OCI-LY7 (cell line): ENCODE data around the gene TAF4. TPM values are rescaled to one million over a fixed set of nuclear protein-coding genes. Genes with fewer than 3 reads are reported as not detected.
"Not testable (repeated sequence)": the region's sequence is repeated elsewhere in the genome, so short reads cannot be mapped to it uniquely, and the experiment has no call there.

ENCODE experiments used
- BruUV-seq: library from RNA; stranded (reverse); fragments of 400-500 nt; replicated peaks from 2 replicates; lab custom pipeline; 2021; lab: Mats Ljungman, UMichigan
- CTCF ChIA-PET: fragments of 300-600 bp; sonication (Branson Sonifier 250); formaldehyde crosslinking; loops from one replicate; lab custom pipeline; 2022; ENCODE audit warnings: antibody characterized with exemption; ENCODE audit not compliant: unreplicated experiment; lab: Charles Lee
- POLR2A ChIA-PET: fragments of 300-600 bp; sonication (Branson Sonifier 250); formaldehyde crosslinking; loops from one replicate; lab custom pipeline; 2022; ENCODE audit warnings: antibody characterized with exemption; lab: Charles Lee
- DNase-seq: peaks from one replicate; pipeline ENCODE4 v3.0.0-alpha.2; 2015; ENCODE audit warnings: low spot score
- H2AFZ ChIP-seq: fragments of 200-600 bp; sonication (generic), shearing (Covaris generic); 2 replicates; pipeline ENCODE4 v1.6.1; 2014; ENCODE audit warnings: mild to moderate bottlenecking, antibody characterized with exemption, low read length, moderate library complexity
- H3K27ac ChIP-seq: fragments of 200-600 bp; sonication (generic); 2 replicates; pipeline ENCODE4 v1.5.1; 2014; ENCODE audit warnings: mixed run types, low read depth, mild to moderate bottlenecking, moderate library complexity, low read length, inconsistent platforms; ENCODE audit not compliant: poor library complexity, severe bottlenecking
- H3K36me3 ChIP-seq: fragments of 200-600 bp; sonication (generic); 2 replicates; pipeline ENCODE4 v1.6.1; 2014; ENCODE audit warnings: mild to moderate bottlenecking, antibody characterized with exemption, low read length, moderate library complexity, mixed read lengths; ENCODE audit not compliant: insufficient read depth
- H3K4me1 ChIP-seq: fragments of 200-600 bp; sonication (generic); 2 replicates; pipeline ENCODE4 v1.5.1; 2014; ENCODE audit warnings: mild to moderate bottlenecking, low read length; ENCODE audit not compliant: insufficient read depth, poor library complexity, severe bottlenecking
- H3K4me2 ChIP-seq: fragments of 200-600 bp; sonication (generic); 2 replicates; pipeline ENCODE4 v1.6.1; 2014; ENCODE audit warnings: mild to moderate bottlenecking, low read length
- H3K4me3 ChIP-seq: fragments of 200-600 bp; sonication (generic); 2 replicates; pipeline ENCODE4 v1.5.1; 2014; ENCODE audit warnings: mild to moderate bottlenecking, low read depth, low read length; ENCODE audit not compliant: poor library complexity, severe bottlenecking
- H3K79me2 ChIP-seq: fragments of 200-600 bp; sonication (generic); 2 replicates; pipeline ENCODE4 v1.6.1; 2016; ENCODE audit warnings: low read depth, mild to moderate bottlenecking, low read length, moderate library complexity, mixed read lengths; ENCODE audit not compliant: insufficient read depth
- H3K9me2 ChIP-seq: fragments of 200-600 bp; sonication (generic); 2 replicates; pipeline ENCODE4 v1.6.1; 2016; ENCODE audit warnings: mild to moderate bottlenecking, low read length, mixed read lengths; ENCODE audit not compliant: insufficient read depth
- H3K9me3 ChIP-seq: fragments of 200-600 bp; sonication (generic); 2 replicates; pipeline ENCODE4 v1.6.1; 2014; ENCODE audit warnings: mild to moderate bottlenecking, mixed run types, low read length, mixed read lengths
- H4K20me1 ChIP-seq: fragments of 200-600 bp; sonication (generic); 2 replicates; pipeline ENCODE4 v1.6.1; 2014; ENCODE audit warnings: mild to moderate bottlenecking, antibody characterized with exemption, low read length, moderate library complexity, mixed read lengths; ENCODE audit not compliant: insufficient read depth
- CTCF ChIP-seq: fragments of 200-600 bp; sonication (generic); conservative IDR thresholded peaks from 2 replicates; pipeline ENCODE4 v1.5.1; 2014; ENCODE audit warnings: mild to moderate bottlenecking, antibody characterized with exemption, low read length, moderate library complexity, mixed read lengths
- EZH2phosphoT487 ChIP-seq: fragments of 200-600 bp; sonication (generic); IDR thresholded peaks from 2 replicates; pipeline ENCODE4 v1.6.1; 2018; ENCODE audit warnings: low read depth, borderline replicate concordance, mild to moderate bottlenecking, mixed run types, antibody characterized with exemption, low read length, moderate library complexity, mixed read lengths
- intact Hi-C: fragments of 100-400 bp; cut with micrococcal nuclease; formaldehyde crosslinking; loops from one replicate; pipeline ENCODE4 v1.10.0; 2022; ENCODE audit not compliant: unreplicated experiment
- total RNA-seq, 2 experiments: library from RNA; depleted of rRNA in 1 of 2; stranded (reverse); fragments of >200 nt in 1 of 2; shearing (Covaris generic) in 1 of 2; gene quantifications; 2 replicates each; pipeline ENCODE4 v1.2.3, GENCODE V29; 2014 to 2022

Gene TAF4
- total RNA-seq, 2 experiments from 2014 or later: 11.2 to 38.9 TPM

- ChIA-PET CTCF (no interaction called here), POLR2A (interaction anchor here (0.6 kb wide), 1 partner anchor 52 kb away, joined by 4 read pairs; no protein-coding TSS in a partner anchor)
- Histone ChIP-seq H3K27ac (no peak overlapping the region), H3K4me1 (no peaks in the 10 kb centered on the region), H3K79me2 (no peaks in the 10 kb centered on the region), H3K4me2 (no peak overlapping the region), H3K9me2 (no peaks in the 10 kb centered on the region), H3K9me3 (peaks cover 4% of the 10 kb centered on the region; the same call in 1 of the 2 replicates), H4K20me1 (no peaks in the 10 kb centered on the region), H2AFZ (no peak overlapping the region), H3K36me3 (no peaks in the 10 kb centered on the region), H3K4me3 (no peak overlapping the region)
- no peak for TF ChIP-seq CTCF
- TF ChIP-seq EZH2phosphoT487: no peak
- no TSS peak for BruUV-seq
- no peak for DNase-seq
- intact Hi-C loops: no loop called here
These were observed 14.7 kb upstream of the TAF4 start for GRCh38 chr20:62080249-62080990.

- Histone ChIP-seq H3K9me3 (peaks cover 7% of the 10 kb centered on the region; the same call in 1 of the 2 replicates), H3K4me2 (no peak overlapping the region), H3K27ac (no peak overlapping the region), H3K9me2 (no peaks in the 10 kb centered on the region), H3K36me3 (no peaks in the 10 kb centered on the region), H3K4me1 (no peaks in the 10 kb centered on the region), H2AFZ (no peak overlapping the region), H3K79me2 (no peaks in the 10 kb centered on the region), H4K20me1 (no peaks in the 10 kb centered on the region), H3K4me3 (no peak overlapping the region)
- POLR2A ChIA-PET: no interaction called here
- DNase-seq: no peak
- CTCF ChIA-PET: no interaction called here
- TF ChIP-seq CTCF (no peak), EZH2phosphoT487 (no peak)
- BruUV-seq: no TSS peak
- intact Hi-C loops: no loop called here
These were observed 13.5 kb upstream of the TAF4 start for GRCh38 chr20:62079166-62079565.

GRCh38 chr20:62073323-62073722 lies 7.6 kb upstream of the TAF4 start:
- Histone ChIP-seq H3K79me2 (no peaks in the 10 kb centered on the region), H3K4me1 (peaks cover 7% of the 10 kb centered on the region), H2AFZ (no peak overlapping the region), H3K9me3 (peaks cover 11% of the 10 kb centered on the region; the same call in 1 of the 2 replicates), H3K27ac (no peak overlapping the region), H3K9me2 (no peaks in the 10 kb centered on the region), H3K36me3 (no peaks in the 10 kb centered on the region), H3K4me3 (no peak overlapping the region), H3K4me2 (no peak overlapping the region), H4K20me1 (no peaks in the 10 kb centered on the region)
- ChIA-PET CTCF (no interaction called here), POLR2A (no interaction called here)
- BruUV-seq: no TSS peak
- TF ChIP-seq CTCF (no peak), EZH2phosphoT487 (no peak)
- intact Hi-C loops: no loop called here
- DNase-seq: no peak

- DNase-seq, H3K27ac ChIP-seq, BruUV-seq, H3K9me2 ChIP-seq, H4K20me1 ChIP-seq, POLR2A ChIA-PET, intact Hi-C loops, H3K36me3 ChIP-seq, H2AFZ ChIP-seq, H3K4me2 ChIP-seq, H3K4me3 ChIP-seq, CTCF ChIA-PET, H3K79me2 ChIP-seq: not testable (repeated sequence)
- Histone ChIP-seq H3K4me1 (peaks cover 22% of the 10 kb centered on the region), H3K9me3 (peaks cover 11% of the 10 kb centered on the region; the same call in 1 of the 2 replicates)
These were observed 6.2 kb upstream of the TAF4 start for GRCh38 chr20:62071669-62072430.
